B cell (primary cell): ENCODE results near the gene KCNG4.

Source experiments
- EZH2 ChIP-seq: IDR thresholded peaks from 2 replicates; pipeline ENCODE4 v1.6.1; 2012; ENCODE audit warnings: borderline replicate concordance, low read depth, mild to moderate bottlenecking, moderate library complexity, low read length; ENCODE audit not compliant: insufficient read depth, poor library complexity, severe bottlenecking
- TF ChIP-seq, protein P1 (sequence below): fragments of 200-600 bp; IDR thresholded peaks from one replicate; pipeline ENCODE4 v1.8.0; 2022; ENCODE audit warnings: antibody characterized with exemption, mild to moderate bottlenecking

DNA sequence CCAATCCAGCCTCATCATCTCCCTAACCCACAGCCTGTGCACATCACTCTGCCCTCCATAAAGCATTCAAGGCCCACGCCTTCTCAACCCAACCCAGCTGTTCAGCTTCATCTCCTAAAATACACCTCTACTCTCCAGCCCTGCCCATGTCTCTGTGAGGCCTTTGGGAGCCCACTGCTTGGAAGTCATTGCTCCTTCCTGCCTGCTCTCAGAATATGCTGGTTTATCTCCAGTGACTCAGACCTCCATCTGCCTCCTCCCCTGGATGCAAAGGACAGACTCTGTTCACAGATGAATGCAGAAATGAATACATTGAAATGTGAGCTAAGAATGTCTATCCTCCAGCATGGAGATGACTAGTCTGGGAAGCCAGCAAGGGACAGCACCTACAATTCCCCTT is 19.0 kb downstream of the KCNG4 start:
- TF ChIP-seq, protein P1, sequence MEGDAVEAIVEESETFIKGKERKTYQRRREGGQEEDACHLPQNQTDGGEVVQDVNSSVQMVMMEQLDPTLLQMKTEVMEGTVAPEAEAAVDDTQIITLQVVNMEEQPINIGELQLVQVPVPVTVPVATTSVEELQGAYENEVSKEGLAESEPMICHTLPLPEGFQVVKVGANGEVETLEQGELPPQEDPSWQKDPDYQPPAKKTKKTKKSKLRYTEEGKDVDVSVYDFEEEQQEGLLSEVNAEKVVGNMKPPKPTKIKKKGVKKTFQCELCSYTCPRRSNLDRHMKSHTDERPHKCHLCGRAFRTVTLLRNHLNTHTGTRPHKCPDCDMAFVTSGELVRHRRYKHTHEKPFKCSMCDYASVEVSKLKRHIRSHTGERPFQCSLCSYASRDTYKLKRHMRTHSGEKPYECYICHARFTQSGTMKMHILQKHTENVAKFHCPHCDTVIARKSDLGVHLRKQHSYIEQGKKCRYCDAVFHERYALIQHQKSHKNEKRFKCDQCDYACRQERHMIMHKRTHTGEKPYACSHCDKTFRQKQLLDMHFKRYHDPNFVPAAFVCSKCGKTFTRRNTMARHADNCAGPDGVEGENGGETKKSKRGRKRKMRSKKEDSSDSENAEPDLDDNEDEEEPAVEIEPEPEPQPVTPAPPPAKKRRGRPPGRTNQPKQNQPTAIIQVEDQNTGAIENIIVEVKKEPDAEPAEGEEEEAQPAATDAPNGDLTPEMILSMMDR: no peak
- no peak for TF ChIP-seq EZH2
